ENCODE data around the gene BNC2.

DNA sequence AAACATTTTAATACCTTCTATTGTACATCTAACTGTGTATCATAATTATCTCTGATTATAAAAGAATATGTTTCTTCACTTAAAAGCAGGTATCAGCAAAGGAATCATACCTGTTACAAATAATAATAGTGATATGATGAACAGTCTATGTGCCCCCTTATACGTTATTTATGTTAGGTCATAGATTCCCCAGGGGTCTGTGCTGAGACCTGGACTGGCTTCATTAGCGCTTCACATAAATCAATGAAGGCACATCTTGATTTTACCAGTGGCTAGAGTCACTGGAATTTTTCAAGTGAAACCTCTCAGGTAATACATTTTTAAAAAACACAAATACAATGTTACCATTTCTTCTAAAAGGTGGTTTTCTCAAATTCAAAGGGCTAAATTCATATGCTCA, 275.2 kb downstream of the BNC2 start:
- TF ChIP-seq, protein P1, sequence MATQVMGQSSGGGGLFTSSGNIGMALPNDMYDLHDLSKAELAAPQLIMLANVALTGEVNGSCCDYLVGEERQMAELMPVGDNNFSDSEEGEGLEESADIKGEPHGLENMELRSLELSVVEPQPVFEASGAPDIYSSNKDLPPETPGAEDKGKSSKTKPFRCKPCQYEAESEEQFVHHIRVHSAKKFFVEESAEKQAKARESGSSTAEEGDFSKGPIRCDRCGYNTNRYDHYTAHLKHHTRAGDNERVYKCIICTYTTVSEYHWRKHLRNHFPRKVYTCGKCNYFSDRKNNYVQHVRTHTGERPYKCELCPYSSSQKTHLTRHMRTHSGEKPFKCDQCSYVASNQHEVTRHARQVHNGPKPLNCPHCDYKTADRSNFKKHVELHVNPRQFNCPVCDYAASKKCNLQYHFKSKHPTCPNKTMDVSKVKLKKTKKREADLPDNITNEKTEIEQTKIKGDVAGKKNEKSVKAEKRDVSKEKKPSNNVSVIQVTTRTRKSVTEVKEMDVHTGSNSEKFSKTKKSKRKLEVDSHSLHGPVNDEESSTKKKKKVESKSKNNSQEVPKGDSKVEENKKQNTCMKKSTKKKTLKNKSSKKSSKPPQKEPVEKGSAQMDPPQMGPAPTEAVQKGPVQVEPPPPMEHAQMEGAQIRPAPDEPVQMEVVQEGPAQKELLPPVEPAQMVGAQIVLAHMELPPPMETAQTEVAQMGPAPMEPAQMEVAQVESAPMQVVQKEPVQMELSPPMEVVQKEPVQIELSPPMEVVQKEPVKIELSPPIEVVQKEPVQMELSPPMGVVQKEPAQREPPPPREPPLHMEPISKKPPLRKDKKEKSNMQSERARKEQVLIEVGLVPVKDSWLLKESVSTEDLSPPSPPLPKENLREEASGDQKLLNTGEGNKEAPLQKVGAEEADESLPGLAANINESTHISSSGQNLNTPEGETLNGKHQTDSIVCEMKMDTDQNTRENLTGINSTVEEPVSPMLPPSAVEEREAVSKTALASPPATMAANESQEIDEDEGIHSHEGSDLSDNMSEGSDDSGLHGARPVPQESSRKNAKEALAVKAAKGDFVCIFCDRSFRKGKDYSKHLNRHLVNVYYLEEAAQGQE (IDR thresholded peaks at IDR 0.05; ENCODE audit: insufficient replicate concordance, low read depth): no peak
- TF ChIP-seq, protein P2, sequence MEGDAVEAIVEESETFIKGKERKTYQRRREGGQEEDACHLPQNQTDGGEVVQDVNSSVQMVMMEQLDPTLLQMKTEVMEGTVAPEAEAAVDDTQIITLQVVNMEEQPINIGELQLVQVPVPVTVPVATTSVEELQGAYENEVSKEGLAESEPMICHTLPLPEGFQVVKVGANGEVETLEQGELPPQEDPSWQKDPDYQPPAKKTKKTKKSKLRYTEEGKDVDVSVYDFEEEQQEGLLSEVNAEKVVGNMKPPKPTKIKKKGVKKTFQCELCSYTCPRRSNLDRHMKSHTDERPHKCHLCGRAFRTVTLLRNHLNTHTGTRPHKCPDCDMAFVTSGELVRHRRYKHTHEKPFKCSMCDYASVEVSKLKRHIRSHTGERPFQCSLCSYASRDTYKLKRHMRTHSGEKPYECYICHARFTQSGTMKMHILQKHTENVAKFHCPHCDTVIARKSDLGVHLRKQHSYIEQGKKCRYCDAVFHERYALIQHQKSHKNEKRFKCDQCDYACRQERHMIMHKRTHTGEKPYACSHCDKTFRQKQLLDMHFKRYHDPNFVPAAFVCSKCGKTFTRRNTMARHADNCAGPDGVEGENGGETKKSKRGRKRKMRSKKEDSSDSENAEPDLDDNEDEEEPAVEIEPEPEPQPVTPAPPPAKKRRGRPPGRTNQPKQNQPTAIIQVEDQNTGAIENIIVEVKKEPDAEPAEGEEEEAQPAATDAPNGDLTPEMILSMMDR (IDR thresholded peaks at IDR 0.05; ENCODE audit: insufficient read depth, low read length): no peak
